GM18907 (cell line): ENCODE measurements around the gene APBA1.
"Not testable (repeated sequence)": the region's sequence is repeated elsewhere in the genome, so short reads cannot be mapped to it uniquely, and the experiment has no call there.

ENCODE experiments used
- ATAC-seq: cut with Tn5 transposase; IDR thresholded peaks from one replicate; pipeline ENCODE4 v1.9.1; 2021; ENCODE audit warnings: mild to moderate bottlenecking, moderate library complexity; ENCODE audit not compliant: unreplicated experiment

The APBA1 gene

DNA sequence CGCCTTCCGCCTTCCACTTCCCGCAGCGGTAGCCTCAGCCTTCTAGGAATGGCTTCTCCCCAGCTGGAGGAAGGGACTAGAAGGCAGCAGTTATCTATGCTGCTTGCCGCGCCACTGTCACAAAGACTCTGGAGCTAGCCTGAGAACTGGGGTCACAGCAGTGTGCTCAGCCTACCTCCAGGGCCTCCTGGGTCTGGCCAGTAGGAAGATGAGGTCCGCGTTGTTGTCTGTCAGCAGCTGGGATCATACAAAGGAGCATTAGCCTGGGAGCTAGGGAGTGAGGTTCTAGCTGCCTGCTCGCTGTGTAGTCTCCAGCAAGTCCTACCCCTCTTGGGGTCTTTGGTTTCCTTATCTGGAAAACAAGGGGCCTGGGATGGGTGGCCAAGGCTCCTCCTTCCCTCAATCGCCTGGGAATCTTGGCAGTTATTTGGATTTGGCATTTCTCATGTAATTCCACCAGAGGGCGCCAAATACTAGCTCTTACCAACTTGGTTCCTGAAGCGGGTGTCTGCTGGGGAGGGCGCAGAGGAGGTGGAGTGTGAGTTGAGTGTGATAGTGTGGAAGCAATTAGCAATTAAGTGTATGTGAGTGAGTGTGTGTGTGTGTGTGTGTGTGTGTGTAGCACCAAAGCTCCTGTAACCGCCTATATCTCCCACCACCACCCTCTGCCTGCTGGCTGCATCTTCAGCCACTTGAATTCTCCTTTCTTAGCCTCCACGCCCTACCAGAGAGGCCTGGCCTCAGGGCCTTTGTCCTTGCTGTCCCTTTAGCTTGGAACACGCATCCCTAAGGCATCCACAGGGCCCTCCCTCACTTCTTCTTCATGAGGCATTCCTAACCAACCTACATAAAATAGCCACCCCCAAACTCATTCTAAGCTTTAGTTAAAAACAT lies 250.0 kb downstream of the APBA1 start:
- ATAC-seq, result peak; percentile 69

DNA sequence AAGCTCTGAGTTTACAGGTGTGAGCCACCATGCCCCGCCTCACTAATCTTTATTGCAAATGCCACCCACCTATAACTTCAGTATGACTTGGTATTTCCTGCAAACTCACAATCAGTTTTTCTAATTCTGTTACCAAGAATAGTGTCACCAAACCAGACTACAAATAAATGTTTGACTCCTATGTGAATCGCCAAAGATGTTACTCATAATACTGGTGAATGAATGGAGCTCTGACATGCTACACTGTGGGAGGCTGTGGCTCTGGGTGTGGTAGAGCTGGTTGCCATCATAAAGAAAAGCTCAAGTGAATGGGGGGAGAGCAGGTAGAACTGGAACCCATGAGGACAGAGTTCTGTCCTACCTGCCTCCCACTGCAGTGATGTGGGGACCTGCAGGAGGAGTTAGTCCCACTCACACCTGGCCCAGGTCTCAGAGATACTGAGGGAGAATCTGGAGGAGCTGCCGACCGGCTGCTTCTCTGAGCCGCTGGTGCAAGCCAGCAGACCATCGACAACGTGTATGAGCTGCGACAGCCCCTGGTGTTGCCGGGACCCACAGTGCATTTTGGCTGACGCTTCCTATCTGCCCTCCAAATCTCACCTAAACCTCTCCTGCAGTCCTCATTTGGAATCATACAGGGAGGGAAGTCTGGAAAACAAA lies 251.4 kb downstream of the APBA1 start:
- ATAC-seq, result no peak

DNA sequence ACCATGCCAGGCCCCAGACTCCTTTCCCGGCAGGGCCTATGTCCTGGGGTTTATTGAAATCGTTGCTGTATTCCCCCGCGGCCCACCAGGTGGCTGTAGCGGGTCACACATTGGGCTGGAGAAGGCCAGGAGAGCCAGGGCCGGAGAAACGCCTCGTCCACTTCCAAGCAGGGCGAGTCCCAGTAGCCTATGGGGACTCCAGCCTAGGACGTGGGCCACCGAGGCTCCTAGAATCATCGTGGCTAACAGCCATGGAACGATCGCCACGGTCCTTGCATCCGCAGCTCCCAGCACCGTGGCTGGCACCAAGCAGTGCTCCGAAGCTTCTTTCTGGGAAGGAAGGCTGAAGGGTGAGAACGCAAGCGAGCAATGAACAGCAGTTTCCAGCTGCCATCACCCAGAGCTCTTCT lies 259.4 kb downstream of the APBA1 start:
- no peak for ATAC-seq

DNA sequence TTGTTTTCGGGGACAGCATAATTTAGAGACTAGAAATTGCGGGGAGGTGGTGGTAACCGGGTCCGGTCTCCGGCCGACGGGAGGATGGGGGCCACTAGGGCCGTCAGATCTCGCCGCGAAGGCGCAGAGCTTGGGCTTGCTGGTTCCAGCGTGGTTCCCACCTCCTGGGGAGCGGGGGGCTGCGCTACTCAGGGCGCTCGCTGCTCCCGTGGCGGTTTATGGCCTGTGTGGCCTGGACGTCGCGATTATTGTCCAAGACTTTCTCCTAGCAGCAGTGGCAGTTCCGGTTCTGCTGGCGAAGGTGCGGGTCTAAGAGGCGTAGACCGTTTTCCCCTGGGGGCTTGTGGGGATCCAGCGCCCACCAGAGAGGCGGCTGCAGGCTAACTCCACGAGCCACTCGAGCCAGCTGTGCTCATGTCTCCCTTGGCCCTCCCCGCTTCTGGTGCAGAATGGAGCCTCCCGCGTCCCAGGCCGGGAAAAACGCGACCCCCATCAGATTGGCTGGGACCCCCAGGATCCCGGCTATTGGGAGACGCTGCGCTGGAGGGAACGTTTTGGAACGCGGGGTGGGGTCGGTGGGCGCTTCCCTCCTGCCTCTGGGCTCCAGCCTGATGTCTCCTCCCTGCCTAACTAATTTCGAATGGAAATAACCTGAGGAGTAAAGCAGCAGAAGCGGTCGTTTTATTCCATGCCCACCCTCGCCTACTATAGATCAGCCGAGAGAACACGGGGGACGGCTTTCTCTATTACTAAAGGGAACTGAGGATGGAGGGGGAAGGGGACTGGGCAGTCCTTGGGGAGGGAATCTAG lies 260.0 kb downstream of the APBA1 start:
- ATAC-seq, result no peak

DNA sequence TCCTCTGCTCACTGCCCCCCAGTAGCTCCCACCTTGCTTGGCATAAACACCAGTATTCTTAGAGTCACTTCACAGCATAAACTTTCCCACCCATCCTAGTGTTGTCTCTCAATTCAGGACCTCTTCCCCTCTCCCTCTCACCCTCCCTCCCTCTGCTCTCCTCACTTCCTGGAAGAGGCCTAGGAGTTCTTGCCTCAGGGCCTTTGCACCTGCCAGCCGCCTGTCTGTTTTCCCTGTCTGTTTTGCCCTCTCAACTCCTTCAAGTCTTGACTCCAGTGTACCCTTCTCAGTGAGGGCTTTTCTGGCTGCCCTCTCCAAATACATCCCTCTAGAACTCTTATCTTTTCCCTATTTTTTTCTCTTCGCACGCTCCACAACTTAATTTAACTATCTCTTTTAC lies 260.9 kb downstream of the APBA1 start:
- no peak for ATAC-seq

DNA sequence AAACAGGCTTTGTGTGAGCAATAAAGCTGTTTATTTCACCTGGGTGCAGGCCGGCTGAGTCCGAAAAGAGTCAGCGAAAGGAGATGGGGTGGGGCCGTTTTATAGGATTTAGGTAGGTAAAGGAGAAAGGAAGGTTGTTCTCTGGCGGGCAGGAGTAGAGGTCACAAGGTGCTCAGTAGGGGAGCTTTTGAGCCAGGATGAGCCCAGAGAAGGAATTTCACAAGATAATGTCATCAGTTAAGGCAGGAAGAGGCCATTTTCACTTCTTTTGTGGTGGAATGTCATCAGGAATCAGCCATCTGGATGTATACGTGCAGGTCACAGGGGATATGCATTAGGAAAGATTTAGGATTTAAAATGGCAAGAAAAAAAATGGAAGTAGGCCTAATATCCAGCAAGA lies 262.2 kb downstream of the APBA1 start:
- ATAC-seq, result not testable (repeated sequence)

DNA sequence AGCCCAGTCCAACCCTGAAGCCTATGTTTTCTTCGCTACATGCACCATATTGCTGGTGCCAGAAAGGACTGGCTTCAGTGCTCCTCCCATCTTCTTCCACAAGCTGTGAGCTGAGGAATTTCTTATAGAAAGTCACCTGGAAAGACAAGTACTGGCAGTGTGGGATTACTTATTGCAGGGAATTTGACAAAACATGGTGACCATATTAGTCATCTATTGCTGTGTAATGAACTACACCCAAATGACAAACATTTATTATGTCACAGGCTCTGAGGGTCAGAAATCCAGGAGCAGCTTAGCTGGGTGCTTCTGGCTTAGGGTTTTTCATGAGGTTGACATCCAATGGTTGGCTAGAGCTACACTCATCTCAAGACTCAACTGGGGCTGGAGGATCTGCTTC lies 271.7 kb downstream of the APBA1 start:
- ATAC-seq, result no peak

DNA sequence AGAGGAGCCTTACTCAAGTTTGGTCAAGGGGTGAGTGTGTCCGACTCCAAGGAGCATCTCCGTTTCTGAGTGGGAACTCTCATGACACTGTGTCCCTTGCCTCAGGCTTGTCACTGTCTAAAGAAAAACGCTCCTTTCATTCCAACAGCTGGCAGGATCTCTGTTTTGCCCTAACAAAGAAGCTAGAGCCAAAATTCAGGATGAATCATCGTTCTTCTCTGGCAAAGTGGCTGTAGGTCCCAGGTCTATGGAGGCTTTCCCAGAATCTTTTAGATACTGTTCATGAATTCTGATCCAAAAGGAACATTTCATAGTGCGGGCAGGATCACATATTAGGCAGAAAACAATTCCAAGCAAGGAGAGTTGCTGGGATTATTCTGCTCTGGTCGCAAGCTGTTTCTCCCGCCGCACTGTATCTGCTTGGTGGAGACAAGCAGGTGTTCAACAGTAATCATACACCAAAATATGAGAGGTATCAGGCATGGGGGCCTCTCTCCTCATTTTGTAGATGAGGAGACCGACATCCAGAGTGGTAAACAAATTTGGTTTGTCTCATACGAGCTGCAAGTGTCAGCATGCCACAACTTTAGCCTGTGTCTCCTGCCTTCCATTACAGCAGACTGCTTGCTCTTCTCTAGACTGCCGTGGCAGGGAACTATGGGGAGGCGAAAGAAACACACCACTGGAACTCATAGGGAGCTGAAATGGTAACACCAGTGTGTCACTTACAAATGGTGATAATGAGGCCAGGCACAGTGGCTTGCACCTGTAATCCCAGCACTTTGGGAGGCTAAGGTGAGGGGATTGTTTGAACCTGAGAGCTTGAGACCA lies 274.6 kb downstream of the APBA1 start:
- no peak for ATAC-seq

DNA sequence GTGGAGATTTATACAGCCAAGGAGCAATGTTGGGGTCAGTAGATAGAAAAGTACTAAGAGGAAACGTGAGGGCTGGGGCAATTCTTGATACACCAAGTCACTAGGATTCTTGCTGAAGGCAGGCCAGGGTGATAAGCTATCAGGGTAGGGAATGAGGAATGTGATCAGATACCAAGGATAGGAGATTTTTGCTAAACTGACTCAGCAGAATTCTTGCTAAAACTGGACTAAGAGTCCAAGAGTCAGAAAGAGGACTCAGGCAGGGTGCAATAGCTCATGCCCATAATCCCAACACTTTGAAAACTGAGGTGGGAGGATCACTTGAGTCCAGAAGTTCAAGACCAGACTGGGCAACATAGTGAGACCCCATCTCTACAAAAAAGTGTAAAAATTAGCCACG lies 275.4 kb downstream of the APBA1 start:
- ATAC-seq, result no peak

DNA sequence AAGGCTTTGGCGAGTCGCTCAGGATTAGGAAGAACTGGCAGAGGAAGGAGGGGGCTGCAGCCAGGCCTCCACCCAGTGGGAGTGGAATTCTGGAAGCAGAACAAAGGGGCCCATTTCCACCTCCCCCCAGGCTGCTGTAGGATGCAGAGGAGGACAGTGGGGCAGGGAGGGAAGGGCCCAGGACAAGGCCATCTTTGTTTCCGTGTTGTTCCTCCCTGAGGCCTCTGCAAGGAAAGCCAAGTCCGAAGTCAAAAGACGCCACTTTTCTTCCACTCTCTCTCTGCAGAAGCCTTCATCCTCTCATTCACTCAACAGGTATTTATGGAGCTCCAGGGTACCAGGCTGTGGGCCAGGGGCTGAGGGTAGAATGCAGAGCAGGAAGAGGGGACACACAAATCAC lies 276.5 kb downstream of the APBA1 start:
- no peak for ATAC-seq

DNA sequence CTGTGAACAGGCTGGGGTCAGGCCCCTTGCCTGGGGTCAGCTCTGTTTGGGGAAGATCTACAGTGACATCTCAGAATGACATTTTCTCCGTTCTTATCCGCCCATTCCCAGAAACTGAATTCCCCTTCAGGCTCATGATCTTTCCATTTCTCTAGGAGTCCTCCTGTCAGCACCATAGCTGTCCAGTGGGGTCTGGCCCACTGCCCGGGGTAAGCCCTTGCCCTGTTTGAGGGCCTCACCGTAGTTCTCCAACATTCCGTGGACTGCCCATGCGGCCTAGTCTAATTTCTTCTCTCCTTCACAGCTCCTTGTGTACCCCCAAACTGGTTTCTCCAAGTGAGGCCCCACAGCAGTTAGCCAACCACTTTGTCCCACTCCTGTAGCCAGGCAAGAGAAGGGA lies 278.7 kb downstream of the APBA1 start:
- ATAC-seq, result no peak

DNA sequence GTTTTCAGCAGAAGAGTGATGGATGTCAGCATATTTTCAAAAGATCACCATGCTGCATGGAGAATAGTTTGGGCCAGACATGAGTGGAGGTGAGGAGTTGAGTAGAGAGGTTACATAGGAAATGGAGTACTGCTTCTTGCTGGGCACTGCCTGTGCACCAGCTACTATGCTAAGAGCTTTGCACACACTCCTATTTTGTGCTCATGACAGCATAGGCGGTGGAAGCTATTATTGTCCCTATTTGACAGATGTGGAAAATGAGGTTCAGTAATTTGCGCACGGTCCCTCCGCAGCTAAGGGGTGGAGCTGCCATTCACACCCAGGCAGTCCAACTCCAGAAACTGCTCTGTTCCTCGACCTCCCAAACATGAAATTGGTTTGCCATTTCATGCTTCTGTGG lies 279.3 kb downstream of the APBA1 start:
- no peak for ATAC-seq

DNA sequence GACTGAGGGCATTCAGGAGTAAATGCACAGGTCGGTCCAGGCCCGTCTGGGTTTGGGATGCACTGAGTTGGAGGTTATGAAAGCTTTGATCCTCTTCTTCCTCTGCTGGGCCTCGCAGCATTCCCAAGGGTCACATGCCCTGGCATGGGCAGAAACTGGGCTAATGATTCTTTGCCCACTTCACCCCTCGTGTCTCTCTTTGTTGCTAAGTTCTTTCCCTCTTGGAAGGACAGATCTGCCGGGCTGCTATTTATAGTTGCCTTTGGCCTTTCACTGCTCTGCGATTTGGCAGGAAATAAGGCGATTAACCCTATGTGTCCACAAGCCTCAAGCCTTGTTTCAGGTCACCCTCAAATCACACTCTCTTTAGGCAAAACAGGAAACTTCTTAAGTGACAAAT lies 280.2 kb downstream of the APBA1 start:
- ATAC-seq, result no peak

DNA sequence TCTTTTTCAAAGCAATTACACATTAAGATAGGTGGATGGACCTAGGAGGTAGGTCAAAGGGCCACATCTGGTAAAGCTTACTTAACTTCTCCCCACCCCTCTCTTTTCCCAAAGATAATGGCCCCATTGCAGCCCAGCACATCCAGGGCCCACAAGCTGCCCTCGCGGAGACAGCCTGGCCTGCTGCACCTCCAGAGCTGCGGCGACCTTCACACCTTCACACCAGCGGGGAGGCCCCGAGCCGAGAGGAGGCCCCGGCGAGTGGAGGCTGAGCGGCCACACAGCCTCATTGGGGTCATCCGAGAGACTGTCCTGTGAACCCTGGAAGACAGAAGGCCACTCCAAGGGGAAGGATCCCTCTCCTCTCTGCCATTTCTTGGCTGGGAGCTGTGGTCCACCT lies 280.7 kb downstream of the APBA1 start:
- no peak for ATAC-seq

DNA sequence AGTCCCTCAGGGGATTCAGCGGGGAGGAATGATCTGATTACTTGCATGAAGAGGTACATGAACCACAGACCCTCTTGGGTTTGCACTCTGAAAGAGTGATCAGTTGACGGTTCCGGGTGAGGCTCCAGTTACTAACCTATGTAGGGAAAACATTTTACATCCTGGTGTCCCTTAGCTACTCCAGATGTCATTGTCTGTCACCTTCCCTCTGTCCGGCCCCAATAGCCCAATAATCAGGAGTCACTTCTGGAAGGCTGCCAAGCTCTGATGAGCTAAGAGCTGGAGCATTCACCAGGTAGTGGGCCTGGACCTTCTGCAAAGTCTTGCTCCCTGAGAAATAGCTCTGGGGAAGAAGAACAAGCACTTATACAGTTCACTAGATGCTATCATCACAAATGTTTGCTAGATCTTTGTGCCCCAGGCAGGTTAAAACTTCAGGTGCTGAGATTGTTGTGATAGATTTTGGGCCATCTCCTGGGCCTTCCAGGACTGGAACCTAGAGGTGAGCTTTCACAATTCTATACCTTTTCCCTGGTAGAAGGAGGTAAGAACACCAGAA lies 282.7 kb downstream of the APBA1 start:
- ATAC-seq, result no peak

DNA sequence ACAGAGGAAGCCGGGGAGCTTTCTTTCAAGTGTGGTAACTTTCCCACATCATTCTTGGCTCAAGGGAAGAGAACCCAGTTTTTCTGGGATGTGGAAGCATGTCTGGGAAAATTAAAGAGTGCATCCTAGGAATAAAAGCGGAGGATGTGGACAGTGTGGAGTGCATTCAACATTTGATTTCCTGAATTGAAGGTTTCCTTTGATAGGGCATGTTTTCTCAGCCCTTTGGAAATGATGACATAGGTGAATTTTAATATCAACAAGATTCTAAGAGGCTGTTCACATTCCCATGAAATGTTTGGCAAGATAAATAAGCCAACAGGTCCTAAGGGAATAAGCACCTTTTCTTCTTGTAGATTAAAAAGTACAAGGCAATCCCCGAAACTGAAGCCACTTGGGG lies 283.6 kb downstream of the APBA1 start:
- ATAC-seq, result no peak

DNA sequence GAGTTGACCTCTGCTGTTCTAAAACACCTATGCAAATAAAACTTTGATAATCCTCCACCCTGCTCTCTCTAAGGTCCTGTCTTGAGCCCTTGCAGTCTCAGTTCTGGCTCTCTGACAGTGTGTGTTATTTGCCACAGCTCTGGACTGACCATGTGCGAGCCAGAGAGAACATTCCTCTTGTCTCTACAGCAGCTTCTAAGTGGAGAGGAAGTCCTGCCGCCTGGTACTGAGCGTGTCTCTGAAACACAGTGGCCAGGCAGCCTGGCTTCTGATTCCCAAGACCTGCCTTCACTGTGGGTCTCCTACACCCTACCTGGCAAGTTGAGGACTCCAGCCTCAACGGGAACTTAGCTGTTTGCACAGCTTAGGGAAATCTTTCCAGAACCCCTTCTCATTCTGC lies 285.5 kb downstream of the APBA1 start:
- ATAC-seq, result no peak

DNA sequence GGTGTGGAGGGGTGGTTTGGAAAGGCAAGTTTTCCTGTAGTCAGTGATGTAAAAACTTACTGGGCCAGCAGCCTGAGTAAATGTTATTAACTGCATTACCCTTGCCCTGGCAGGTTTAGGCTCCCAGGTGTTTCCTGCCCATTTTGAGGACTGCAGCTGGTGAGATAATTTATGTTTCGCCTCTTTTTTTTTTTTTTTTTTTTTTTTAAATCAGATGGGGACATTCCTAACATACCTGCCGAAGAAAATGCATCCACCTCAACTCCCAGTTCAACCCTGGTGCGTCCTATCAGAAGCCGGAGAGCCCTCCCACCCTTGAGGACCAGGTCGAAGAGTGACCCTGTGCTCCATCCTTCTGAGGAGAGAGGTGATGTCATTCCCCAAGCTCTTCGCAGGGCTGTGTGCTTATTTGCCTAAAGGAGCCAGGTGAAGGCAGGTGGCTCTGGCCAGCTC lies 286.6 kb downstream of the APBA1 start:
- no peak for ATAC-seq

DNA sequence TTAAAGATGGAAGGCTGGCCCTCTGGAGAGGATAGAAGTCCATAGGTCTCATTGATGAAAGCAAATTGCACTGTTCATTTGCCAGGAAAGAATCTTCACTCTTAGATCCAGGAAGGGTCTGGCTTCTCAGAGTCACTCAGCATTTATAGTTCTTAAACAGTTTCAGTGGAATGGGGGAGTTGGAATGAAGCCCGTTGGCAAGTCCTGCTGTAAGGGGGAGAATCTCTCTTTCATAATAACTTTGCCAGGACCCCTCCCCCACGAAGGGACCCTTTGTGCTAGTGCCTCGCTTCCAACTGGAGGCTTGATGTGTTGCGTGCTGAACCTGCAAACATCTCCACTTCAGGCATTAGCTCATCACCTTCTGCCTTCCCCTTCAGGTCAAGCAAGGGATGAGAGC lies 290.0 kb downstream of the APBA1 start:
- no peak for ATAC-seq

DNA sequence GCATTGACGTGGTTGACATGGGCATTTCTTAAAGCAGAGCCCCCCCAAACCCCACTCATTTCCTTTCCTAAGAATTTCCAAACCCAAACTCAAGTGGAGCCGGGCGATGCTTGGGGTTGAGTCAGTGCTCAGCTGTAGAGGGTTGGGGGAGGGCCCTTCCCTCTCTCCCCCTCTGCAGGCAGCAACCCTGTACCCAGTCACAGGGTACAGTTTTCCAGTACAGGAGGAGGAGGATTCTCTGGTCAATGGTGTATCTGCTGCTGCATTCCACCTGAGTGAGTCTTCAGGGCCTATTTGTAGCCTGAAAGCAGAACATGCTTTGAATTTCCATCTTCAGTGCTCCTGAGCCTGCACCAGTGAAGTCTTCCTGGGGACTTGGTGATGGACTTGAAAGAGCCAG lies 291.4 kb downstream of the APBA1 start:
- ATAC-seq, result no peak
